GM19328 (cell line): ENCODE results near the gene ANTXR2.
"Not testable (repeated sequence)": the region's sequence is repeated elsewhere in the genome, so short reads cannot be mapped to it uniquely, and the experiment has no call there.

ENCODE experiments used
- ATAC-seq: cut with Tn5 transposase; IDR thresholded peaks from one replicate; pipeline ENCODE4 v1.9.1; 2021; ENCODE audit warnings: mild to moderate bottlenecking, moderate library complexity; ENCODE audit not compliant: unreplicated experiment

Gene ANTXR2

GRCh38 chr4:80027611-80028010 lies 45.4 kb downstream of the ANTXR2 start:
- no peak for ATAC-seq

DNA sequence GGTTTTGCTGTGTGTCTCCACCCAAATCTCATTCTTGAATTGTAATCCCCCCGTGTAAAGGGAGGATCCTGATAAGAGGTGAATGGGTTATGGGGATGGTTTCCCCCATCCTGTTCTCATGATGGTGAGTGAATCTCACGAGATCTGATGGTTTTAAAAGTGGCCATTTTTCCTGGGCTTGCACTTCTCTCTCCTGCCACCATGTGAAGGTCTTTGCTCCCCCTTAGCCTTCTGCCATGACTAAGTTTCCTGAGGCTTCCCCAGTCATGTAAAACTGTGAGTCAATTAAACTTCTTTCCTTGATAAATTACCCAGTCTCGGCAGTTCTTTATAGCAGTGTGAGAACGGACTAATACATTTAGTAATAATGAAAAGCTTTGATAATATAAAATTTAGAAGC lies 46.9 kb downstream of the ANTXR2 start:
- no peak for ATAC-seq

GRCh38 chr4:80024335-80024734 lies 48.7 kb downstream of the ANTXR2 start:
- no peak for ATAC-seq

GRCh38 chr4:80022282-80022681 lies 50.7 kb downstream of the ANTXR2 start:
- no peak for ATAC-seq

- no peak for ATAC-seq
Measured at GRCh38 chr4:80017125-80017854, 55.7 kb downstream of the ANTXR2 start.

DNA sequence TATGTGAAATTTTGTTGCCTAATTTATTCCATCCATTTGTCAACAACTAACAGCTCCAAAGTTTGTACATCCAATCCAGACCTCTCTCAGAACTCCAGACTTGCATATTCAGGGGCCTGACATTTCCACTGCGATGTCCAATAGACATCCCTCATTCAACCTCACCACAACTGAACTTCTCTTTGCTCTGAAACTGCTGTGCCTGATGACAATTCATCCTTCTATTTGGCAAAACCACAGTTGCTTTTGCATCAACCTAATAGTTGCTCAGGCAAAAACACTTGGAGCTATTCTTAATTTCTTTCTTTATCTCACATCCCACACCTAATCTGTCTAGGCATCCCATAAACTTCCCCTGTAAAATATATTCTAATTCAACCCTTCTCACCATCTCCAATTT lies 56.5 kb downstream of the ANTXR2 start:
- ATAC-seq, result no peak

GRCh38 chr4:80015407-80016189 lies 57.4 kb downstream of the ANTXR2 start:
- no peak for ATAC-seq

DNA sequence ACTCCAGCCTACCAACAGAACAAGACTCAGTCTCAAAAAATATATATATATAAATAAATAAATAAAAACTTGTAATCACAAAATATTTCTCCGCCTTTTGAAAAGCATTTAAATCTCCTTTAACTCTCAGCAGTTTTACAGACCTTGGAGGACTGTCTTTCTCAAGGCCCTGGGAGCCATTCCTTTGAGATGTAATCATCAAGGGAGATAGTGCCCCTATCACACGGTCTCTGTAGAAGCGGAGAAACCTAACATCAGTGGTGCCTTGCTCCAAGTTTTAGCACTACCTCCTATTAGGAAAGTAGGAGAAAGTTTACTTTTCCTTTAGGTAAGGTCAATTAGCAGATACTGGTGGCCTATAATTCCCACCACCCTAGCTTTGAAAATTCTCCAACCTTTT lies 58.5 kb downstream of the ANTXR2 start:
- no peak for ATAC-seq

GRCh38 chr4:80012291-80012690 lies 60.7 kb downstream of the ANTXR2 start:
- no peak for ATAC-seq

DNA sequence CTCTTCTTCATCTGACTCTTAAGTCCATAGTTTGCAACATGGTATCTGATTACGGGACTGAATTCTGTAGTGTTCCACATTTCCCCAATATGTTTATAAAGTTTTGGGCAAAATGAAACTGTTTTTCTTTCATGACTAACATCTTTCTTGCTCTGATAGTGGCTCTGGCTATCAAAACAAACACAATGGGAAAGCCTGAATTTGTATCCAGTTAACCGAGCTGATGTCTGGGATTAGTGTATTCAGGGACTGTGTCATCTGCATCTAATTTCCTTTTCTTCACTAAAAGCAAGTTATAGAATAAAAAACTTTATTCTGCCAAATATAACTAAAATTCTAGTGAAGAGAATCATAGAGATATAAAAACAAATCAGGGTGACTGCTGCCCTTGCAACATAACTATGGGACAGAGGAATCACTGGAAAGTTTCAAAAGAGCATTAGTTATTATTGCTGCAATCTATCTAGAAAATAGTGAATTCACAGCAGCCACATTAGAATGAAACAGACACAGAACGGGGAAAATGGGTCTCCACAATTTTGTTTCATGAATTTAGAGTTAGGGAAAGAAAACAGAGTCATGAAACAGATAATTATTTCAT lies 61.3 kb downstream of the ANTXR2 start:
- no peak for ATAC-seq

DNA sequence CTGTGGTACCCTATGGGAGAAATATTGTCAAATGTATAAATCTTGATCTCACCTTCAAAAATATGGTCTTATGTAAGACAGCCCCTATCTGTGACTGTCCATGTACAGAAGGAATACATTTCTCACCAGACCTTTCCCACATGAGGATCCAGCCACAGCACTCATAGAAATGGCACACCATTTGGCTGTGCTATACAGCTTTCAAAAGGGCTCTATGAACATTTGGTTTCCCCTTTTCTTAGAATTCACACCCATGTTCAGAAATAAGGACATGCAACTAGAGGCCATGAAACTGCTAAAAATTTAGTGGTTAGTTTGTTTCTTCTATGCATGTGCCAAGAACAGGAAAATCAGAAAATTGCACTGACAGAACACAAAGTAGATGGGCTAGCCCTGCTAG lies 62.7 kb downstream of the ANTXR2 start:
- no peak for ATAC-seq

- no peak for ATAC-seq
Measured at GRCh38 chr4:80009806-80010205, 63.2 kb downstream of the ANTXR2 start.

- no peak for ATAC-seq
Measured at GRCh38 chr4:80008971-80009370, 64.1 kb downstream of the ANTXR2 start.

GRCh38 chr4:80008351-80008750 lies 64.7 kb downstream of the ANTXR2 start:
- no peak for ATAC-seq

GRCh38 chr4:80007745-80008149 lies 65.3 kb downstream of the ANTXR2 start:
- ATAC-seq, result peak; percentile 70

DNA sequence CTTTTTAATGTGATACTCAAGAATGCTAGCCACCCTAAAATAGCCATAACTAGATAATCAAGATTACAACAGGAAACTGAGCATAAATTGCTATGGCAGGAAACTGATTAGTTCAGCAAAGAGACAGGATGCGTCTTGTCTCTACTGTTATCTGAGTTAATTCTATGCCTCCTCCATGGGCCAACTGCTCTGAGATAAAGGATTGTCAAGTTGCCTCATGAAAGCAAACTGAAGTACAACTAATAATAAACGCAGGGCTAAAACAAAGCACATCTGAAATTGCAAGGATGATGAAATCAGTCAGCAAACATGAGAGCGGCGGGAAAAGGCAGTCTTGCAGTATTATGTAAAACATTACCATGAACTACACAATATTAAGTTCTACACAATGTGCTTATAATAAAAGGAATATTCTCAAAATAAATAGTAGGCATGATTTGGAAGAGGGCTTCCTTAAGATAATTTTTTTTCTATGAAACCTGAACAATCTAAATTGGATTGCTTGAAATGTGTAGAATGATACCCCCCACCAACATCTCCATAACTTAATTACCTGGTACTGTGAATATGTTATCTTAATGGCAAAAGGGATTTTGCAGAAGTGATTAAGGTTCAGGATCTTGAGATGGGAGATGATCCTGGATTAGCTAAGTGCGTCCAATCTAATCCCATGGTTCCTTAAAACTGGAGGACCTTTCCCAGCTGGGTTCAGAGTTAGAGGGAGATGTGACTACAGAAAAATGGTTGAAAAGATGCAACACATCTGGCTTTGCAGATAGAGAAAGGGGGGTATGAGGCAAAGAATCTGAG lies 65.9 kb downstream of the ANTXR2 start:
- ATAC-seq, result no peak

GRCh38 chr4:80005863-80006262 lies 67.2 kb downstream of the ANTXR2 start:
- ATAC-seq, result no peak

GRCh38 chr4:80004319-80004718 lies 68.7 kb downstream of the ANTXR2 start:
- ATAC-seq, result no peak

DNA sequence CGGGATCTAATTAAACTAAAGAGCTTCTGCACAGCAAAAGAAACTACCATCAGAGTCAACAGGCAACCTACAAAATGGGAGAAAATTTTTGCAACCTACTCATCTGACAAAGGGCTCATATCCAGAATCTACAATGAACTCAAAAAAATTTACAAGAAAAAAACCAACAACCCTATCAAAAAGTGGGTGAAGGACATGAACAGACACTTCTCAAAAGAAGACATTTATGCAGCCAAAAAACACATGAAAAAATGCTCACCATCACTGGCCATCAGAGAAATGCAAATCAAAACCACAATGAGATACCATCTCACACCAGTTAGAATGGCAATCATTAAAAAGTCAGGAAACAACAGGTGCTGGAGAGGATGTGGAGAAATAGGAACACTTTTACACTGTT lies 70.5 kb downstream of the ANTXR2 start:
- not testable (repeated sequence) for ATAC-seq

DNA sequence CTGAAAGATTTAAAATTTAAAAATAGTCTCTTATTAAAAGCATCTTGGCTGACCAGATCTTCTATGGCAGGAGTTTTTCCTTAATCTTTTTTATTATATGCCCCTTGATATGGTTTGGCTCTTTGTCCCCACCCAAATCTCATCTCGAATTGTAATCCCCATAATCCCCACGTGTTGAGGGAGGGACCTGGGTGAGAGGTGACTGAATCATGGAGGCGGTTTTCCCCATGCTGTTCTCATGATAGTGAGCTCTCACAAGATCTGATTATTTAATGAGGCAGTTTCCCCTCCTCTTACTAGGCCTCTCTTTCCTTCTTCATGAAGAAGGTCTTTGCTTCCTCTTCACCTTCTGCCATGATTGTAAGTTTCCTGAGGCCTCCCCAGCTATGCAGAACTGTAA lies 74.0 kb downstream of the ANTXR2 start:
- not testable (repeated sequence) for ATAC-seq

DNA sequence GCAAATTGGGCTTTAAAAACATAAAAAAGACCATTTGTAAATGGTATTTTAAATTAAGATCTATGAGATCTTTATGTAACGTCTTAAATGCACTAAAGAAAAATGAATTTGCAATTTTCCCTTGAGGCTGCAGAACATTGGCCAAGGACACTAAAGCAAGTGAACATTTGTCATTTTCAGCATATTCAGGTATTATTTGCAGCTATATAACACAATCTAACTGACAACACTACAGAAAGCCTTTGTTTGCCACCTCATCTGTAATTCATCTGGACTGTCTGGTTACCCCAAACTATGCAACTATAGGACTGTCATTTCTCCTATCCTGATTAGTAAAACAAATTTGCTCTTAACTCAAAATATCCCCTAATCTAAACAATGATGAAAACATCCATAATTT lies 74.8 kb downstream of the ANTXR2 start:
- ATAC-seq, result no peak
